Activated CD8-positive, alpha-beta memory T cell treated with anti-CD3 and anti-CD28 coated beads, Interleukin-2, amount 50 U/mL, for 4 hours (primary cell): ENCODE data around the gene CKAP4.

Source experiments
- DNase-seq: peaks from one replicate; pipeline ENCODE4 v3.0.0-alpha.2; 2020

The CKAP4 gene

GRCh38 chr12:106195621-106196027, 52.2 kb downstream of the CKAP4 start:
- DNase-seq: no peak

GRCh38 chr12:106194351-106194750, 53.5 kb downstream of the CKAP4 start:
- no peak for DNase-seq

- no peak for DNase-seq
Measured at GRCh38 chr12:106193394-106194215, 54.2 kb downstream of the CKAP4 start.

GRCh38 chr12:106192659-106193393, 55.0 kb downstream of the CKAP4 start:
- DNase-seq: no peak

- no peak for DNase-seq
Measured at GRCh38 chr12:106190581-106190980, 57.2 kb downstream of the CKAP4 start.

- no peak for DNase-seq
Measured at GRCh38 chr12:106189341-106189740, 58.5 kb downstream of the CKAP4 start.

GRCh38 chr12:106188256-106188655, 59.6 kb downstream of the CKAP4 start:
- no peak for DNase-seq
